Smooth muscle cell (in vitro differentiated cells): ENCODE measurements around the gene GTPBP4. TPM values are rescaled to one million over a fixed set of nuclear protein-coding genes. Genes with fewer than 3 reads are reported as not detected.

ENCODE experiments used
- DNase-seq: peaks from one replicate; lab custom pipeline; 2025; ENCODE audit not compliant: unreplicated experiment; lab: John Stamatoyannopoulos, UW
- H2AFZ ChIP-seq: fragments of 200-600 bp; sonication (generic); 2 replicates; pipeline ENCODE4 v1.6.0; 2016; ENCODE audit warnings: antibody characterized with exemption, low read depth, mild to moderate bottlenecking
- H3F3A ChIP-seq: fragments of 200-600 bp; sonication (generic); 2 replicates; pipeline ENCODE4 v1.6.0; 2017; ENCODE audit warnings: antibody characterized with exemption, low read depth
- H3K27ac ChIP-seq: fragments of 200-600 bp; sonication (generic); 2 replicates; pipeline ENCODE4 v1.5.1; 2016; ENCODE audit warnings: low read depth, mild to moderate bottlenecking
- H3K27me3 ChIP-seq: fragments of 200-600 bp; sonication (generic); 2 replicates; pipeline ENCODE4 v1.6.1; 2016; ENCODE audit warnings: low read depth, mild to moderate bottlenecking
- H3K36me3 ChIP-seq: fragments of 200-600 bp; sonication (generic); 2 replicates; pipeline ENCODE4 v1.5.1; 2016; ENCODE audit warnings: low read depth
- H3K4me1 ChIP-seq: fragments of 200-600 bp; sonication (generic); 2 replicates; pipeline ENCODE4 v1.5.1; 2016; ENCODE audit warnings: low read depth
- H3K4me2 ChIP-seq: fragments of 200-600 bp; sonication (generic); 2 replicates; pipeline ENCODE4 v1.6.0; 2016; ENCODE audit warnings: mild to moderate bottlenecking
- H3K4me3 ChIP-seq: fragments of 200-600 bp; sonication (generic); 2 replicates; pipeline ENCODE4 v1.5.1; 2016; ENCODE audit warnings: mild to moderate bottlenecking
- H3K79me2 ChIP-seq: fragments of 200-600 bp; sonication (generic); 2 replicates; pipeline ENCODE4 v1.6.0; 2016; ENCODE audit warnings: low read depth, mild to moderate bottlenecking
- H3K9ac ChIP-seq: fragments of 200-600 bp; sonication (generic); 2 replicates; pipeline ENCODE4 v1.6.0; 2016; ENCODE audit warnings: low read depth
- H3K9me3 ChIP-seq: fragments of 200-600 bp; sonication (generic); replicated peaks from 2 replicates; pipeline ENCODE4 v1.5.1; 2016; ENCODE audit warnings: low read depth
- H4K20me1 ChIP-seq: fragments of 200-600 bp; sonication (generic); 2 replicates; pipeline ENCODE4 v1.6.0; 2016; ENCODE audit warnings: low read depth
- CTCF ChIP-seq: fragments of 200-600 bp; sonication (generic); IDR thresholded peaks from 2 replicates; pipeline ENCODE4 v1.5.1; 2017; ENCODE audit warnings: borderline replicate concordance, mild to moderate bottlenecking, antibody characterized with exemption; ENCODE audit not compliant: insufficient read depth, poor library complexity, severe bottlenecking
- WGBS: methylation state at CpG from one replicate; pipeline ENCODE4 v1.1.7; 2016; ENCODE audit warnings: low lambda C conversion rate; 5-methylcytosine and 5-hydroxymethylcytosine counted together
- polyA plus RNA-seq: library from polyadenylated mRNA; unstranded; fragments of >200 nt; fragmentation: Nextera tagmentation; extraction: Ambion mirVana; gene quantifications from 2 replicates; pipeline ENCODE4 v1.2.1, GENCODE V29; 2016
- total RNA-seq: library from RNA; depleted of rRNA; stranded (reverse); fragments of >200 nt; gene quantifications from 2 replicates; pipeline ENCODE4 v1.2.3, GENCODE V29; 2014

GTPBP4 gene
- total and polyA plus RNA-seq, 2 experiments from 2014 or later: 42.5 to 52.1 TPM

GRCh38 chr10:944034-944831 lies 44.0 kb upstream of the GTPBP4 start:
- Histone ChIP-seq H3K4me1 (no peaks in the 10 kb centered on the region), H3F3A (no peaks in the 10 kb centered on the region), H3K4me3 (no peak overlapping the region), H3K9me3 (no peaks in the 10 kb centered on the region), H3K79me2 (no peaks in the 10 kb centered on the region), H3K36me3 (no peaks in the 10 kb centered on the region), H3K27me3 (no peaks in the 10 kb centered on the region), H4K20me1 (no peaks in the 10 kb centered on the region), H3K4me2 (no peak overlapping the region), H3K27ac (no peak overlapping the region), H2AFZ (no peak overlapping the region), H3K9ac (no peak overlapping the region)
- WGBS: 78% methylated on average over 14 of the region's 14 CpGs
- DNase-seq: no peak
- no peak for TF ChIP-seq CTCF

DNA sequence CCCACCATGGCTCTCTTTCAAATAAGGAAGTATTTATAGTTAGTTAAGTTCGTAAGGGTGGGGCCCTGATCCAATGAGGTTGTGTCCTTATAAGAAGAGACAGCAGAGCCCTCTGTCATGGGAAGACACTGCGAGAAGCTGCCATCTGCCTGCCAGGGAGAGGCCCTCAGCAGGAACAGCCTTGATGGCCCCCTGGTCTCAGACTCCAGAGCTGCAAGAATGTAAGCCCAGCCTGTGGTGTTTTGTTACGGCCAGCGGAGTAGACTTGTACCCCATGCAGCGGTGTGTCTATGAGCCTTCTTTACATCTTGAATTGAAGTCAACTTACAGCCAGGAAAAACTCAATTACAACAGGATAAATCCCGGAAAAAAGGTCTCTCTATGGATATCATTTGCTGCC lies 42.5 kb upstream of the GTPBP4 start:
- H3K4me3 ChIP-seq: no peak overlapping the region
- no peaks in the 10 kb centered on the region for H3K4me1 ChIP-seq
- no peaks in the 10 kb centered on the region for H4K20me1 ChIP-seq
- H3F3A ChIP-seq: no peaks in the 10 kb centered on the region
- no peak overlapping the region for H3K27ac ChIP-seq
- no peak for TF ChIP-seq CTCF
- no peaks in the 10 kb centered on the region for H3K36me3 ChIP-seq
- H3K9me3 ChIP-seq: no peaks in the 10 kb centered on the region
- no peak overlapping the region for H3K4me2 ChIP-seq
- no peak overlapping the region for H3K9ac ChIP-seq
- no peaks in the 10 kb centered on the region for H3K79me2 ChIP-seq
- 89% methylated on average over 6 of the region's 6 CpGs for WGBS
- peaks cover 10% of the 10 kb centered on the region for H3K27me3 ChIP-seq
- DNase-seq: no peak
- H2AFZ ChIP-seq: no peak overlapping the region

GRCh38 chr10:947051-947450 lies 41.2 kb upstream of the GTPBP4 start:
- no peak overlapping the region for H2AFZ ChIP-seq
- no peak for TF ChIP-seq CTCF

DNA sequence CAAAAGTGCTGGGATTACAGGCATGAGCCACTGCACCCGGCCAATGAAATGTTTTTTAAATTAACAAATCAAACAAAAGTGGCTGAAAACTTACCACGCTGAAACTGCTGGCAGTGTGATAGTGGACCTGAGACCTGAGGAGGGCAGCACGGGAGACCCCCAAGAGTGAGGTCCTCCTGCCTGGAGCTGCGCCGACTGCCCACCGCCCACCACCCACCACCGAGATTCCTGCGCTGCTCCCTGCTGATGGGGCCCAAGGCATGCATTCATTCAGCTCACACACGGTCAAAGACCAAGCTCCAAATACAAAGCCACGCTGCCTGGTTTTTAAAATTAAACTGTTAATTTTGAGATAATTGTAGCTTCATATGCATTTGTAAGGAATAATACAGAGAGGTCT lies 40.4 kb upstream of the GTPBP4 start:
- no peak for DNase-seq
- no peaks in the 10 kb centered on the region for H3K4me1 ChIP-seq
- peaks cover 10% of the 10 kb centered on the region for H3K27me3 ChIP-seq
- no peak overlapping the region for H2AFZ ChIP-seq
- H3K4me2 ChIP-seq: no peak overlapping the region
- H3K9me3 ChIP-seq: no peaks in the 10 kb centered on the region
- no peak for TF ChIP-seq CTCF
- no peak overlapping the region for H3K27ac ChIP-seq
- 95% methylated on average over 10 of the region's 10 CpGs for WGBS
- H4K20me1 ChIP-seq: no peaks in the 10 kb centered on the region
- H3K79me2 ChIP-seq: no peaks in the 10 kb centered on the region
- no peaks in the 10 kb centered on the region for H3F3A ChIP-seq
- H3K36me3 ChIP-seq: no peaks in the 10 kb centered on the region
- H3K9ac ChIP-seq: no peak overlapping the region
- H3K4me3 ChIP-seq: no peak overlapping the region

More at GRCh38 chr10:947051-947450, 41.2 kb upstream of the GTPBP4 start:
- H3K4me3 ChIP-seq: no peak overlapping the region
- H3K4me2 ChIP-seq: no peak overlapping the region
- 85% methylated on average over 9 of the region's 9 CpGs for WGBS
- H3K4me1 ChIP-seq: no peaks in the 10 kb centered on the region
- no peaks in the 10 kb centered on the region for H4K20me1 ChIP-seq
- H3K9me3 ChIP-seq: no peaks in the 10 kb centered on the region
- no peak overlapping the region for H3K27ac ChIP-seq
- no peak for DNase-seq
- H3F3A ChIP-seq: no peaks in the 10 kb centered on the region
- H3K27me3 ChIP-seq: peaks cover 10% of the 10 kb centered on the region
- no peaks in the 10 kb centered on the region for H3K36me3 ChIP-seq
- no peaks in the 10 kb centered on the region for H3K79me2 ChIP-seq
- no peak overlapping the region for H3K9ac ChIP-seq
